ENCODE results near the gene LPP.

LPP gene

GRCh38 chr3:188331166-188331565 is 177.2 kb downstream of the LPP start:
- DNase-seq (ENCODE audit: low read depth): no peak

GRCh38 chr3:188332085-188332484 is 178.1 kb downstream of the LPP start:
- DNase-seq (ENCODE audit: low read depth): no peak

DNA sequence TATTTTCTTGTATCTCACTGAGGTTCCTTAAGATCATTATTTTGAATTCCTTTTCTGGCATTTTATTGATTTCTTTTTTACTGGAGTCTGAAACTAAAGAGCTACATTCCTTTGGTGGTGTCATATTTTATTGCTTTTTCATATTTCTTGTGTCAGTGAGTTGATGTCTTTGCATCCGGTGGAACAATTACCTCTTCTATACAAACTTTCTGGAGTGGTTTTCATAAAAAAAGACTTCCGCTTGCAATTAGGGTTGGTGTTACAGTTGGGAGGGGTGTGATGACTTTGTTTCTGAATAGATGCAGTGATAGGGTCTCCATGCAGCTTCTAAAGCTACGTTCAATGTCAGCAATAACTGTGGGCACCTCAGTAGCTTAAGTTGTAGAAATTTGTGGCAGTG is 181.7 kb downstream of the LPP start:
- no peak for DNase-seq (ENCODE audit: low read depth)

DNA sequence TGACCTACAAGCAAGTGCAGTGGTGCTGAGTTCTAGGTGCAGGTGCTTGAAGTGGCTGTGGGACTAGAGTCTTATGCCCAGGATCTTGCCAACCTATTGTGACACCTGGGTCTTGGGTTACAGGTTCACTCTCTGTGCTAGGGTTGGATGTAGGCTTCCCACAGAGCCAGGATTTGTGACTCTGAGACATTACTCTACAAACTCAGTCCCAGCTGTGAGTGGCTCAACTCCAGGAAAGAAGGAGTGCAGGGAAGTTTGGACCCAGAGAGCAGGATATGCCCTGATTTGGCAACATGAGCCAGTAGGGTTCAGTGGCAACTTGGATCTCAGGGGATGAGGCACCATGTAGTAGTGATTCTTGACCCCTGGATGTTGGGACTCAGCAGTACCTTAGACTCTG is 182.2 kb downstream of the LPP start:
- DNase-seq (ENCODE audit: low read depth): no peak

DNA sequence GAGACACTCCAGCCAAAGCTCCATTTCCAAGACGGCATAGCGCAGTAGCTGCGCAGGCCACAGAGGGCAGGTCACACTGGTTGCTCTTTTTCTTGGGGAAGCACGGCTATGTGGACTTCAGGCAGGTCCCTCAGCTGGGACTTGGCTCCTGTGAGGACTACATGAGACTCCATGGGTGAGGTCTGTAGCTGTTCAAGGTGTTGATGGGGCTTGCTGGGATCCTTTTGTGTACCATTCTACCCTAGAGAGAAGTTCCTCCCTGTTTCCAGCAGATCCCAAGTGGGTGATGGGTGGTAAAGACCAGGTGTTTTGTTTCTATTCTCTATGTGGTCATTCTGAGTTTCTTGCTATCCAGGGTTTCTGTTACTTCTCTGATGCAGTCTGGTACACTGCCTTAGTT is 183.3 kb downstream of the LPP start:
- no peak for DNase-seq (ENCODE audit: low read depth)

- DNase-seq (ENCODE audit: low read depth): no peak
Observed at GRCh38 chr3:188338086-188338485, 184.1 kb downstream of the LPP start.

GRCh38 chr3:188339410-188340295 is 185.7 kb downstream of the LPP start:
- peak; percentile 46 for DNase-seq (ENCODE audit: low read depth)

GRCh38 chr3:188341501-188341900 is 187.5 kb downstream of the LPP start:
- DNase-seq (ENCODE audit: low read depth): no peak

DNA sequence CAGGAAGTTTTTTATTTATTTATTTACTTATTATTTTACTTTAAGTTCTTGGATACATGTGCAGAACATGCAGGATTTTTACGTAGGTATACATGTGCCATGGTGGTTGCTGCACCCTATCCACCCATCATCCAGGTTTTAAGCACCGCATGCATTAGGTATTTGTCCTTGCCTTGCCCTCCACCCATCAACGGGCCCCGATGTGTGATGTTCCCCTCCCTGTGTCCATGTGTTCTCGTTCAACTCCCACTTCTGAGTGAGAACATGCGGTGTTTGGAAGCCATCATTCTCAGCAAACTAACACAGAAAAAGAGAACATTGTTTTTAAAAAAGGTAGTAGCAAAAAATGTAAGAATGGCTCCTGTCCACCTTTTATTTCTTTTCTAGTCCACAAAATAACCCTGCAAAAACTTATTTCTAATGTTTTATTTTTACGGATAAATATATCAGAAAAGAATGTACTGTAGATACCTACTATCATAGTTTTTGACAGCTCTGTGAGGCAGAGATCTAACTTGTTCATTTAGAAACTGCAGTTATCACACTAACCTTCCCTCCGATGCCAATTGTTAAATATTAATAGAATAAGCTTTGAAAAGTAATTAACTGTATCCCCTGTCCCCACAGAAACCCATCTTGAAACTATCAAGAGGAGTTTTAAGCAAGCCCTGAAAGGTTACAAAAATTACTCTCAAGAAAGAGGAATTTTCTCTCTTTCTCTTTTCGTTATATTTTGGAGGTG is 189.2 kb downstream of the LPP start:
- DNase-seq (ENCODE audit: low read depth): no peak

DNA sequence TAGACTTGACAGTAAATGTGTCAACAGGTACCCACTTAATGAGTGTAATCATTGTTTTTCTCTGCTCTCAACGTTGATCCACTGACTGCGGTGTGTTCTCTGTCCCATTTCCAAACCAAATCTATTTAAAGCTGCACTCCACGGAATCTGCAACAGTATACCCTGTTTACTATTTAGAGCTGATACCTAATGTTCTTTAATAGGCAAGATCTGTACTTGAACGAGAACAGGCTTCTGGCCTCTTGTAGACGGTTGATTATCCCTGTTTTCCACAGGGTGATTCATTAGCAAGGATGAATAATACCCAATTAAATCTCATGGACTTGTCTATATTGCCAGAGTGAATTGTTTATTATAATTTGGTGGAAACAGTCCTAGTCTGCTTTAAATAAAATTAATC is 189.9 kb downstream of the LPP start:
- no peak for DNase-seq (ENCODE audit: low read depth)

DNA sequence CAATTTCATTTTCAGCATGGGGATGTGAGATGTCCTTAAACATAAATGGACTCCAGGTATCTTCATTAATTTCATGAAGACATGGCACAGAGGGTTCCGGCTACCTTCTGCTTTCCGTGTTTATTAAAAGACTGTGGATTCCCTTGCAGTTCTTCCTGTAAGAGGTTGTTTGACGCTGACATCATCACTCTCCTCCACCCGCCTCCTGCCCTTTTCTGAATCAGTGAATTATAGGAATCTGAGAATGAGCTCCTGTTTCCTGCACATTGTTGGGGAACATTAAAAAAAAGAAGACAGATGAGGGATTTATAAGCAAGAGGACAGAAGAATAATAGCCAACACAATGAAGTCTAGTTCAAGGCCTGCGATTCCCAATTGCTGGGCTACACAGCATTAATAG is 191.3 kb downstream of the LPP start:
- no peak for DNase-seq (ENCODE audit: low read depth)

DNA sequence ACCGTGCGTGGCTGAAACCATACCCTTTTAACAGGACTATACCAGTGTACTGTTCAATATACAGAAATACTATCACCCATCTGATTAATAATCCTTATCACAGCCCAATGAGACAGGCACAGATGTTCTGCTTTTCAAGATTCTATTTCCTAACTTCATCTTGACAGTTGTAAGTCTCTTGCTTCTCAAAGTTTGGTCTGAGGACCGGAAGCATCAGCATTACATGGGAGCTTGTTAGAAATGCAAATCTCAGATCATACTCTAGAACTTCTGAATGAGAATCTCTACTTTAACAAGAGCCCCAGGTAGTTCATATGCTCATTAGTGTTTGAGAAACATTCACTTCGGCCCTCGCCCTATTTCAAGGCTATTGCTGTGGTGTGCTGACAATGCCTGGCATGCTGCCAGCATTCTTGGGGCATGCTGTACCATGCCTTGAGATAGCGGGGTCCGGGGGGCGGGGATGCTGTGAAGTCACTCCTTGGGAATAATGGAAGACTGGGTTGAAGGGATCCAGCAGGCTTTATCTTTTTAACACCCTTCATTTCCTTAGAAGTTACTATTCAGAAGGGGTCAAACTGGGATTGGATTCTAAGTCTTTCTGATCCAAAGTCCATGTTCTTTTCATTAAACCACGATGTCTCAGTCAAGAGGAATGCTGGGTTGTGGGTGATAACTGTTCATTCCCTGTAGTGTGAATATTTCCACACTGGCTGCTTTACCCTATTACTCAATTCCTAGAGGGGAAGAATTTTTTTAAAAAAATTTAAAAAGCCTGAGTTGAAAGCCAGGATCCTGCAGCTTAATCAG is 194.7 kb downstream of the LPP start:
- DNase-seq (ENCODE audit: low read depth): no peak

GRCh38 chr3:188349351-188349901 is 195.5 kb downstream of the LPP start:
- no peak for DNase-seq (ENCODE audit: low read depth)

DNA sequence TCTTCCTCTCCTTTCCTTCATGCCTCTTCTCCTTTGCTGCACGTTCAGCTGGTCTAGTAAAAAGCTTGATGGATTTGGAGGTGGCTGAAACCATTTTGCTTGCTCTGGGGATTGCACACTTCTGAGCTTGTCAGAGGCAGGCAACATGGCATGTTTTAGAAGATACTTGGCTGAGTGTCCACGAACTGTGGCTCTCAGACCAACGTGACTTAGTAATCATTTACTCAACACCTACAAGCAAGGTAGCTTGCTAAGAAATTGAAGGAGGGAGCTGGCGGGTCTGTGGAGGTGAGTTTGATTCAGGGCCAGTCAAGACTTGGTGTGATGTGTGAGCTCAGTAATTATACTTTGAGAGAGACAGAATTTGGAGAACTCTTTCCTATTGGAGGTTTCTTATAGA is 196.0 kb downstream of the LPP start:
- DNase-seq (ENCODE audit: low read depth): no peak

GRCh38 chr3:188350961-188351360 is 197.0 kb downstream of the LPP start:
- no peak for DNase-seq (ENCODE audit: low read depth)

GRCh38 chr3:188351648-188352047 is 197.7 kb downstream of the LPP start:
- no peak for DNase-seq (ENCODE audit: low read depth)

GRCh38 chr3:188352196-188352927 is 198.4 kb downstream of the LPP start:
- no peak for DNase-seq (ENCODE audit: low read depth)

DNA sequence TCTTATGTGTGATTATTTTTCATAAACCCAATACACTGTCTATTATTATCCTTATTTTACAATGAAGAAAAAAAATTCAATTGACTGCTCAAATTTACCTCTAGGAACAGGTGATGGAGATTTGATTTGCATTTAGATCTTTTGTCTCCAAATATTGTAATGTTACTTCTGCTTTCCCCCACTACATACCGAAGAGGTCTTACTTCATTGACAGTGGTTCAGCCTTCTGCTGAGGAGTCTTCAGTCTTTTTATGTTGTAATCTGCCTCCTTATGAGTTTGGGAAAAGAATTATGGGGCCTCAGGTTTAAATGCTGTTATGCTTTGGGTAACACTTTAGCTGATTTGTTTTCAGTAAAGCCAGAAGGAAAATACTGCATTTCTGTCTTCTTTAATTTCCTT is 199.5 kb downstream of the LPP start:
- no peak for DNase-seq (ENCODE audit: low read depth)

- no peak for DNase-seq (ENCODE audit: low read depth)
Observed at GRCh38 chr3:188358787-188359493, 205.0 kb downstream of the LPP start.

DNA sequence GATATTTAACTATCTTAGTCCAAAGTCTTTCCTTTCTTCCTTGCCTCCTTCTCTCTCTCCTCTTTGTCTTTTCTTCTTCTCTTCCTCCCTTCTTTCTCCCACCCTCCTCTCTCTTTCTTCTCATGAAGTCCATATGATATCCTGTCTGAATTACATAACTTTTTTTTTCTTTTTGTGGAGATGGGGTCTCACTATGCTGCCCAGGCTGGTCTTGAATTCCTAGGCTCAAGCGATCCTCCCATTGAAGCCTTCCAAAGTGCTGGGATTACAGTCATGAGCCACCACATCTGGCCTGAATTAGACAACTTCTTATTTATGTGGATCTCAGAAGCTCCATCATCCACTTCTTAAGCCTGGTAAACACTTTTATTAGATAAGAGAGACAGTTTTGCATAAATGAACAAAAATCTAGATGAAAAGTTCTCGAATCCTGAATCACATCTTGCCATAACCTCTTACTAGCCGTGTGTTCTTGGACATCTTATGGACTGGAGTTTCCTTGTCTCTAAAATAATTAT is 206.5 kb downstream of the LPP start:
- DNase-seq (ENCODE audit: low read depth): no peak

DNA sequence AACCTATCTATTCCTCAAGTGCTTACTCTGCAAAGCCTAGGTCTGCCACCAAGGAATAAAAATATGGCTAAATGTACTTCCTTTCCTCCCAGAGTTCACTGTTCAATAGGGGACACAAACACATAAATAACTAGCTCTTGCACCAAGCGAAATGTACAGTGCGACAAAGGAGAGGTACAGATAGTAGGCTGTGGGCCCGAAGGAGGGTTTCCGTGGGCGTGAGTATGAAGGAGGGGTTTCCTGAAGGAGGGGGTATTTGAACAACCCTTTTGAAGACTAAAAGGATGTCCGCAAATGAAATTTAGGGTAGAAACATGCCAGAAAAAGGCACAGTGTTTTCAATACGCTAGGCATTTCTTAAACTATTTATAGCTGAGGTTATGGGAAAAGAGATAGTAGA is 207.9 kb downstream of the LPP start:
- DNase-seq (ENCODE audit: low read depth): no peak

Data from activated T-cell treated with anti-CD3 and anti-CD28 coated beads for 24 hours (primary cell).